PC-3 (cell line): ENCODE data around the gene INTS3. TPM values are rescaled to one million over a fixed set of nuclear protein-coding genes. Genes with fewer than 3 reads are reported as not detected.

ENCODE experiments used
- ATAC-seq: fragments of 200-7000 bp; cut with Tn5 transposase; 2 replicates; pipeline ENCODE4 v1.9.1; 2020; ENCODE audit warnings: mild to moderate bottlenecking, moderate library complexity
- BruUV-seq: library from RNA; stranded (reverse); fragments of 400-500 nt; replicated peaks from 2 replicates; lab custom pipeline; 2021; lab: Mats Ljungman, UMichigan
- CTCF ChIA-PET: fragments of 300-600 bp; sonication (Branson Sonifier 250); formaldehyde crosslinking; loops from one replicate; lab custom pipeline; 2022; ENCODE audit warnings: antibody characterized with exemption; lab: Charles Lee
- POLR2A ChIA-PET: fragments of 300-600 bp; sonication (Branson Sonifier 250); formaldehyde crosslinking; loops from one replicate; lab custom pipeline; 2022; ENCODE audit warnings: antibody characterized with exemption; ENCODE audit not compliant: unreplicated experiment; lab: Charles Lee
- DNase-seq: peaks from one replicate; pipeline ENCODE4 v3.0.0-alpha.2; 2015
- H2AFZ ChIP-seq: fragments of 300-600 bp; sonication (generic); 2 replicates; pipeline ENCODE4 v1.6.0; 2016; ENCODE audit warnings: antibody characterized with exemption, low read length
- H3F3A ChIP-seq: fragments of 300-600 bp; sonication (generic); one replicate; pipeline ENCODE4 v1.6.0; 2017; ENCODE audit warnings: antibody characterized with exemption, low read length, control low read depth, mild to moderate bottlenecking; ENCODE audit not compliant: unreplicated experiment
- H3K27ac ChIP-seq: fragments of 300-600 bp; sonication (generic); 2 replicates; pipeline ENCODE4 v1.5.1; 2016; ENCODE audit warnings: mild to moderate bottlenecking, low read length
- H3K27me3 ChIP-seq: fragments of 300-600 bp; sonication (generic); 2 replicates; pipeline ENCODE4 v1.6.1; 2016; ENCODE audit warnings: low read length, mixed read lengths
- H3K36me3 ChIP-seq: fragments of 300-600 bp; sonication (generic); 2 replicates; pipeline ENCODE4 v1.6.1; 2016; ENCODE audit warnings: low read depth, mixed run types, low read length, mixed read lengths
- H3K4me1 ChIP-seq: fragments of 300-600 bp; sonication (generic); 2 replicates; pipeline ENCODE4 v1.5.1; 2016; ENCODE audit warnings: low read length; ENCODE audit not compliant: insufficient read depth
- H3K4me2 ChIP-seq: fragments of 300-600 bp; sonication (generic); 2 replicates; pipeline ENCODE4 v1.6.0; 2016; ENCODE audit warnings: low read length
- H3K4me3 ChIP-seq: fragments of 300-600 bp; sonication (generic); 2 replicates; pipeline ENCODE4 v1.5.1; 2016; ENCODE audit warnings: mild to moderate bottlenecking, low read length, mixed read lengths
- H3K79me2 ChIP-seq: fragments of 300-600 bp; sonication (generic); 2 replicates; pipeline ENCODE4 v1.6.1; 2017; ENCODE audit warnings: low read length, mixed read lengths
- H3K9ac ChIP-seq: fragments of 300-600 bp; sonication (generic); 2 replicates; pipeline ENCODE4 v1.6.0; 2016; ENCODE audit warnings: mild to moderate bottlenecking, low read length
- H3K9me2 ChIP-seq: fragments of 300-600 bp; sonication (generic); replicated peaks from 2 replicates; pipeline ENCODE4 v1.6.1; 2016; ENCODE audit warnings: mixed run types, low read length, mixed read lengths
- H3K9me3 ChIP-seq: fragments of 300-600 bp; sonication (generic); 2 replicates; pipeline ENCODE4 v1.6.1; 2016; ENCODE audit warnings: low read length, mixed read lengths
- H4K20me1 ChIP-seq: fragments of 300-600 bp; sonication (generic); 2 replicates; pipeline ENCODE4 v1.6.1; 2016; ENCODE audit warnings: low read length, mixed read lengths
- CTCF ChIP-seq: fragments of 300-600 bp; sonication (generic); conservative IDR thresholded peaks from 2 replicates; pipeline ENCODE4 v1.5.1; 2017; ENCODE audit warnings: antibody characterized with exemption, low read depth, mild to moderate bottlenecking, low read length
- EZH2 ChIP-seq: fragments of 300-600 bp; sonication (generic); IDR thresholded peaks from one replicate; pipeline ENCODE4 v1.6.1; 2017; ENCODE audit warnings: antibody characterized with exemption, mild to moderate bottlenecking, low read length; ENCODE audit not compliant: unreplicated experiment
- EZH2phosphoT487 ChIP-seq: fragments of 300-600 bp; sonication (generic); IDR thresholded peaks from 2 replicates; pipeline ENCODE4 v1.6.1; 2018; ENCODE audit warnings: mild to moderate bottlenecking, antibody characterized with exemption, low read length, borderline replicate concordance
- intact Hi-C: fragments of 100-400 bp; cut with micrococcal nuclease; formaldehyde crosslinking; loops from 2 replicates; pipeline ENCODE4 v1.9.0; 2023
- total RNA-seq: library from RNA; depleted of rRNA; stranded (reverse); fragments of >200 nt; gene quantifications from 2 replicates; pipeline ENCODE4 v1.2.3, GENCODE V29; 2014

Gene INTS3
- total RNA-seq, 1 experiment from 2014 or later = 46.5 TPM

- peaks cover 62% of the 10 kb centered on the region for H3K79me2 ChIP-seq
- peaks cover 46% of the 10 kb centered on the region for H3K4me1 ChIP-seq
- intact Hi-C loops = loop anchor here (2.0 kb wide), 1 partner anchor 55 kb away; the partner anchor contains the start of gene NPR1
- no peaks in the 10 kb centered on the region; the same call in 1 of the 2 replicates for H3K36me3 ChIP-seq
- no TSS peak for BruUV-seq
- no peak for TF ChIP-seq EZH2
- no peak for TF ChIP-seq EZH2phosphoT487
- TF ChIP-seq CTCF = no peak
- no peaks in the 10 kb centered on the region for H3K9me3 ChIP-seq
- no peaks in the 10 kb centered on the region for H3K27me3 ChIP-seq
- H3K9me2 ChIP-seq = no peaks in the 10 kb centered on the region
- ChIA-PET POLR2A (interaction anchor here (1.1 kb wide), 1 partner anchor 9 kb away, joined by 4 read pairs; no protein-coding TSS in a partner anchor), CTCF (interaction anchor here (1.5 kb wide), 1 partner anchor 63 kb away, joined by 3 read pairs; no protein-coding TSS in a partner anchor)
- peak overlapping the region; percentile 91 for H3K27ac ChIP-seq
- no peak overlapping the region for H3K9ac ChIP-seq
- H2AFZ ChIP-seq = no peak overlapping the region
- no peaks in the 10 kb centered on the region for H3F3A ChIP-seq
- no peak overlapping the region for H3K4me3 ChIP-seq
- H4K20me1 ChIP-seq = no peaks in the 10 kb centered on the region
- DNase-seq (peak; percentile 73), ATAC-seq (peak; percentile 75)
- peak overlapping the region; percentile 12; the same call in 1 of the 2 replicates for H3K4me2 ChIP-seq
These were observed 6.1 kb downstream of the INTS3 start for GRCh38 chr1:153733970-153734369.

- no peak overlapping the region for H2AFZ ChIP-seq
- peaks cover 56% of the 10 kb centered on the region for H3K79me2 ChIP-seq
- H3F3A ChIP-seq = no peaks in the 10 kb centered on the region
- H3K4me1 ChIP-seq = peaks cover 40% of the 10 kb centered on the region
- DNase-seq (no peak), ATAC-seq (no peak)
- ChIA-PET POLR2A (interaction anchor here (1.1 kb wide), 1 partner anchor 9 kb away, joined by 4 read pairs; no protein-coding TSS in a partner anchor), CTCF (interaction anchor here (1.5 kb wide), 1 partner anchor 63 kb away, joined by 3 read pairs; no protein-coding TSS in a partner anchor)
- no peak overlapping the region for H3K9ac ChIP-seq
- intact Hi-C loops = loop anchor here (2.0 kb wide), 1 partner anchor 56 kb away; the partner anchor contains the start of gene NPR1
- no peaks in the 10 kb centered on the region for H3K9me2 ChIP-seq
- no peaks in the 10 kb centered on the region for H3K9me3 ChIP-seq
- H4K20me1 ChIP-seq = no peaks in the 10 kb centered on the region
- H3K4me2 ChIP-seq = no peak overlapping the region
- H3K27me3 ChIP-seq = no peaks in the 10 kb centered on the region
- BruUV-seq = no TSS peak
- no peak for TF ChIP-seq CTCF
- no peak for TF ChIP-seq EZH2
- no peak for TF ChIP-seq EZH2phosphoT487
- H3K4me3 ChIP-seq = no peak overlapping the region
- no peaks in the 10 kb centered on the region; the same call in 1 of the 2 replicates for H3K36me3 ChIP-seq
- peak overlapping the region; percentile 91 for H3K27ac ChIP-seq
These were observed 6.7 kb downstream of the INTS3 start for GRCh38 chr1:153734396-153735089.
